OCI-LY3 (cell line): ENCODE data around the gene PLVAP.

Source experiments
- H2AFZ ChIP-seq: fragments of 200-600, 300-600 bp; shearing (Covaris generic); 2 replicates; pipeline ENCODE4 v1.6.0; 2014; ENCODE audit warnings: antibody characterized with exemption, low read depth, low read length
- H3K27ac ChIP-seq: fragments of 200-600, 300-600 bp; sonication (generic); 2 replicates; pipeline ENCODE4 v1.5.1; 2014; ENCODE audit warnings: mild to moderate bottlenecking, low read length, moderate library complexity, mixed read lengths
- H3K27me3 ChIP-seq: fragments of 200-600, 300-600 bp; sonication (generic); 2 replicates; pipeline ENCODE4 v1.6.1; 2014; ENCODE audit warnings: low read depth, low read length, mixed read lengths
- H3K36me3 ChIP-seq: fragments of 200-600, 300-600 bp; sonication (generic); replicated peaks from 2 replicates; pipeline ENCODE3; 2014; ENCODE audit warnings: low read depth, low read length, mixed read lengths
- H3K4me1 ChIP-seq: fragments of 300-600, 200-600 bp; sonication (generic); 2 replicates; pipeline ENCODE4 v1.6.1; 2014; ENCODE audit warnings: low read length, mixed read lengths
- H3K4me2 ChIP-seq: fragments of 200-600, 300-600 bp; sonication (generic); 2 replicates; pipeline ENCODE4 v1.6.1; 2014; ENCODE audit warnings: low read length, mixed read lengths
- H3K4me3 ChIP-seq: fragments of 300-600, 200-600 bp; sonication (generic); 2 replicates; pipeline ENCODE4 v1.5.1; 2014; ENCODE audit warnings: antibody characterized with exemption, mild to moderate bottlenecking, low read length, moderate library complexity
- H3K79me2 ChIP-seq: fragments of 300-600, 200-600 bp; shearing (Covaris generic); 2 replicates; pipeline ENCODE4 v1.6.1; 2014; ENCODE audit warnings: mild to moderate bottlenecking, low read length, mixed read lengths
- H3K9ac ChIP-seq: fragments of 300-600, 200-600 bp; shearing (Covaris generic); 2 replicates; pipeline ENCODE4 v1.6.0; 2014; ENCODE audit warnings: mild to moderate bottlenecking, low read length, moderate library complexity
- H3K9me3 ChIP-seq: fragments of 200-600, 300-600 bp; shearing (Covaris generic); 2 replicates; pipeline ENCODE4 v1.6.1; 2014; ENCODE audit warnings: low read length, mixed read lengths; ENCODE audit not compliant: insufficient read depth
- H4K20me1 ChIP-seq: fragments of 200-600, 300-600 bp; sonication (generic); 2 replicates; pipeline ENCODE4 v1.6.1; 2016; ENCODE audit warnings: low read length, mixed read lengths; ENCODE audit not compliant: insufficient read depth
- CTCF ChIP-seq: fragments of 200-600, 300-600 bp; sonication (generic); IDR thresholded peaks from 2 replicates; pipeline ENCODE4 v1.5.1; 2014; ENCODE audit warnings: antibody characterized with exemption, low read length, low read depth
- EZH2phosphoT487 ChIP-seq: fragments of 200-600 bp; shearing (Covaris generic); IDR thresholded peaks from 2 replicates; pipeline ENCODE4 v1.6.1; 2018; ENCODE audit warnings: antibody characterized with exemption, mixed run types, low read depth

The PLVAP gene

GRCh38 chr19:17329366-17330261 is 47.5 kb downstream of the PLVAP start:
- Histone ChIP-seq H3K79me2 (no peaks in the 10 kb centered on the region), H3K27ac (no peak overlapping the region), H3K4me1 (peaks cover 7% of the 10 kb centered on the region), H3K9me3 (no peaks in the 10 kb centered on the region), H3K36me3 (peaks cover 8% of the 10 kb centered on the region), H3K4me3 (no peak overlapping the region), H3K4me2 (no peak overlapping the region), H3K27me3 (no peaks in the 10 kb centered on the region), H2AFZ (no peak overlapping the region), H4K20me1 (no peaks in the 10 kb centered on the region), H3K9ac (no peak overlapping the region)
- TF ChIP-seq EZH2phosphoT487, result no peak

GRCh38 chr19:17328517-17329365 is 48.4 kb downstream of the PLVAP start:
- H3K27ac ChIP-seq, result no peak overlapping the region
- H3K36me3 ChIP-seq, result peaks cover 8% of the 10 kb centered on the region
- peaks cover 2% of the 10 kb centered on the region for H3K4me1 ChIP-seq
- no peaks in the 10 kb centered on the region for H3K9me3 ChIP-seq
- H2AFZ ChIP-seq, result no peak overlapping the region
- H3K9ac ChIP-seq, result no peak overlapping the region
- no peaks in the 10 kb centered on the region for H3K79me2 ChIP-seq
- H3K27me3 ChIP-seq, result no peaks in the 10 kb centered on the region
- H3K4me2 ChIP-seq, result no peak overlapping the region
- TF ChIP-seq CTCF (no peak), EZH2phosphoT487 (no peak)
- no peaks in the 10 kb centered on the region for H4K20me1 ChIP-seq
- no peak overlapping the region for H3K4me3 ChIP-seq

GRCh38 chr19:17327654-17328516 is 49.3 kb downstream of the PLVAP start:
- Histone ChIP-seq H3K4me3 (no peak overlapping the region), H3K27ac (no peak overlapping the region), H3K79me2 (no peaks in the 10 kb centered on the region), H3K36me3 (peaks cover 4% of the 10 kb centered on the region), H3K9me3 (no peaks in the 10 kb centered on the region), H3K4me2 (no peak overlapping the region), H4K20me1 (no peaks in the 10 kb centered on the region), H3K27me3 (no peaks in the 10 kb centered on the region), H3K4me1 (no peaks in the 10 kb centered on the region), H2AFZ (no peak overlapping the region), H3K9ac (no peak overlapping the region)
- TF ChIP-seq EZH2phosphoT487 (no peak), CTCF (no peak)

GRCh38 chr19:17327068-17327653 is 50.0 kb downstream of the PLVAP start:
- H4K20me1 ChIP-seq, result no peaks in the 10 kb centered on the region
- H3K4me3 ChIP-seq, result no peak overlapping the region
- H3K9ac ChIP-seq, result no peak overlapping the region
- H3K27ac ChIP-seq, result no peak overlapping the region
- H3K36me3 ChIP-seq, result peaks cover 6% of the 10 kb centered on the region
- TF ChIP-seq EZH2phosphoT487 (no peak), CTCF (no peak)
- no peaks in the 10 kb centered on the region for H3K4me1 ChIP-seq
- H2AFZ ChIP-seq, result no peak overlapping the region
- no peak overlapping the region for H3K4me2 ChIP-seq
- H3K27me3 ChIP-seq, result no peaks in the 10 kb centered on the region
- H3K9me3 ChIP-seq, result no peaks in the 10 kb centered on the region
- H3K79me2 ChIP-seq, result no peaks in the 10 kb centered on the region
